ENCODE measurements around the gene ACOT11. TPM values are rescaled to one million over a fixed set of nuclear protein-coding genes. Genes with fewer than 3 reads are reported as not detected.

Gene ACOT11
- total and polyA plus RNA-seq, 10 of the 15 experiments (the other 5 are each of a cell fraction or from before 2014, with no cell fraction given), result 0.04 to 0.85 (median 0.39) TPM; not detected in 1

DNA sequence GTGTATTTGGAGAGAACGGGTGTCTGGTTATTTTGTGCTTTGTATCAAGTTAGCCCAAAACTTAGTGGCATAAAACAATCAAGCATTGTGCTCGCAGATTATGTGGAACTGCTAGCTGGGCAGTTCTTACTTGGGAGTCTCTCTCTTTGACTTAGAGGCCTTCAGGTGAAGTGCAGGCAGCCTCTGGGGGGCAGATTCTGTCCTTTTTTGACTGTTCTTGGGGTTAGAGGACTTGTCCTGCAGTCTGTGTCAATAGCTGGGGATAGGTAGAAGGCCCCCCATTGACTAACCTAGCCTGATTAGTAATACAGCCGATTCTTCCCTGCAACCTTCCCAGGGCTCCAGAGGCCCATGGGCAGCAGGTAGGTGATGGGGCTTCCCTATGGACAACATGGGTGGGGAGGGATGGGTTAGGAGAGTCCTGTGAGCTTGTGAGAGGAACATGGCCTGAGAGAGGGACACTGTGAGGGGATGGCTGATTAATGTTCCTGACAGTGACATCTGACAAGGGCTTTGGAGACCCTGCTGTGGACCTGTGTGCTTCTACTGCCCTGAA lies 37.2 kb upstream of the ACOT11 start:
- H3K4me2 ChIP-seq (ENCODE audit: control insufficient read depth, insufficient read depth), result no peak overlapping the region
- 42% methylated on average over 3 of the region's 3 CpGs for WGBS (ENCODE audit: insufficient coverage, insufficient replicate concordance, low lambda C conversion rate, missing lambda C conversion rate)
- no peak for ATAC-seq
- SMC1A ChIA-PET (ENCODE audit: uncharacterized antibody, unreplicated experiment), result no interaction called here
- BruUV-seq (replicated peaks), result no TSS peak
- no peak overlapping the region for H3K27ac ChIP-seq (ENCODE audit: control insufficient read depth, insufficient read depth)
- no peaks in the 10 kb centered on the region for H4K20me1 ChIP-seq (ENCODE audit: control insufficient read depth, insufficient read depth)
- no peaks in the 10 kb centered on the region for H3K4me1 ChIP-seq (ENCODE audit: control insufficient read depth, insufficient read depth, low read length)
- H3K36me3 ChIP-seq (ENCODE audit: control insufficient read depth in 2 of 2, insufficient read depth in 2 of 2, low read length in 1 of 2), result no peaks in the 10 kb centered on the region
- no peak for FAIRE-seq
- no peak overlapping the region for H3K9ac ChIP-seq (ENCODE audit: control insufficient read depth, insufficient read depth, low read length)
- H3K27me3 ChIP-seq (replicated peaks in 1 of 2; ENCODE audit: control insufficient read depth in 2 of 2, insufficient read depth in 2 of 2, low read length in 1 of 2), result no peaks in the 10 kb centered on the region
- intact Hi-C loops (cut with micrococcal nuclease; ENCODE audit: unreplicated experiment) (no loop called here), in situ Hi-C loops (cut with MboI) (no loop called here)
- POLR2A ChIA-PET, result no interaction called here
- DNase-seq (ENCODE audit: low read depth, low spot score), result no peak
- RAD21 ChIA-PET (ENCODE audit: unreplicated experiment), result no interaction called here
- no peaks in the 10 kb centered on the region for H3K79me2 ChIP-seq (ENCODE audit: control insufficient read depth, insufficient read depth, low read length)
- CTCF ChIA-PET, result interaction anchor here (0.7 kb wide), 1 partner anchor 394 kb away, joined by 5 read pairs; no protein-coding TSS in a partner anchor
- H2AFZ ChIP-seq (ENCODE audit: control insufficient read depth, low read depth, low read length), result no peak overlapping the region
- no peak overlapping the region for H3K4me3 ChIP-seq
- no peaks in the 10 kb centered on the region for H3K9me3 ChIP-seq (replicated peaks; ENCODE audit: control insufficient read depth, insufficient read depth, low read length)
- no peak for TF ChIP-seq TBL1XR1 (IDR thresholded peaks at IDR 0.05; ENCODE audit: low read depth, low read length)
- no peak for TF ChIP-seq BHLHE40 (IDR thresholded peaks at IDR 0.05; ENCODE audit: borderline replicate concordance in 1 of 2, low read depth in 2 of 2, low read length in 1 of 2)
- no peak for TF ChIP-seq CBFB (IDR thresholded peaks at IDR 0.05; ENCODE audit: low read depth)
- TF ChIP-seq, protein P1, sequence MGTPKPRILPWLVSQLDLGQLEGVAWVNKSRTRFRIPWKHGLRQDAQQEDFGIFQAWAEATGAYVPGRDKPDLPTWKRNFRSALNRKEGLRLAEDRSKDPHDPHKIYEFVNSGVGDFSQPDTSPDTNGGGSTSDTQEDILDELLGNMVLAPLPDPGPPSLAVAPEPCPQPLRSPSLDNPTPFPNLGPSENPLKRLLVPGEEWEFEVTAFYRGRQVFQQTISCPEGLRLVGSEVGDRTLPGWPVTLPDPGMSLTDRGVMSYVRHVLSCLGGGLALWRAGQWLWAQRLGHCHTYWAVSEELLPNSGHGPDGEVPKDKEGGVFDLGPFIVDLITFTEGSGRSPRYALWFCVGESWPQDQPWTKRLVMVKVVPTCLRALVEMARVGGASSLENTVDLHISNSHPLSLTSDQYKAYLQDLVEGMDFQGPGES (IDR thresholded peaks at IDR 0.05), result no peak
- TF ChIP-seq PAX5 (IDR thresholded peaks at IDR 0.05; ENCODE audit: borderline replicate concordance, low read depth, low read length), result no peak
- no peak for TF ChIP-seq NKRF (conservative IDR thresholded peaks at IDR 0.05)
- TF ChIP-seq, protein P2, sequence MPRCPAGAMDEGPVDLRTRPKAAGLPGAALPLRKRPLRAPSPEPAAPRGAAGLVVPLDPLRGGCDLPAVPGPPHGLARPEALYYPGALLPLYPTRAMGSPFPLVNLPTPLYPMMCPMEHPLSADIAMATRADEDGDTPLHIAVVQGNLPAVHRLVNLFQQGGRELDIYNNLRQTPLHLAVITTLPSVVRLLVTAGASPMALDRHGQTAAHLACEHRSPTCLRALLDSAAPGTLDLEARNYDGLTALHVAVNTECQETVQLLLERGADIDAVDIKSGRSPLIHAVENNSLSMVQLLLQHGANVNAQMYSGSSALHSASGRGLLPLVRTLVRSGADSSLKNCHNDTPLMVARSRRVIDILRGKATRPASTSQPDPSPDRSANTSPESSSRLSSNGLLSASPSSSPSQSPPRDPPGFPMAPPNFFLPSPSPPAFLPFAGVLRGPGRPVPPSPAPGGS (IDR thresholded peaks at IDR 0.05; ENCODE audit: borderline replicate concordance, insufficient read depth, low read depth, low read length, poor library complexity, severe bottlenecking), result no peak
- TF ChIP-seq SREBF2 (IDR thresholded peaks at IDR 0.05; ENCODE audit: low read length), result no peak
- no peak for TF ChIP-seq USF2 (IDR thresholded peaks at IDR 0.05; ENCODE audit: borderline replicate concordance, low read depth, low read length)
- no peak for TF ChIP-seq HDAC2 (IDR thresholded peaks at IDR 0.05)
- TF ChIP-seq, protein P3, sequence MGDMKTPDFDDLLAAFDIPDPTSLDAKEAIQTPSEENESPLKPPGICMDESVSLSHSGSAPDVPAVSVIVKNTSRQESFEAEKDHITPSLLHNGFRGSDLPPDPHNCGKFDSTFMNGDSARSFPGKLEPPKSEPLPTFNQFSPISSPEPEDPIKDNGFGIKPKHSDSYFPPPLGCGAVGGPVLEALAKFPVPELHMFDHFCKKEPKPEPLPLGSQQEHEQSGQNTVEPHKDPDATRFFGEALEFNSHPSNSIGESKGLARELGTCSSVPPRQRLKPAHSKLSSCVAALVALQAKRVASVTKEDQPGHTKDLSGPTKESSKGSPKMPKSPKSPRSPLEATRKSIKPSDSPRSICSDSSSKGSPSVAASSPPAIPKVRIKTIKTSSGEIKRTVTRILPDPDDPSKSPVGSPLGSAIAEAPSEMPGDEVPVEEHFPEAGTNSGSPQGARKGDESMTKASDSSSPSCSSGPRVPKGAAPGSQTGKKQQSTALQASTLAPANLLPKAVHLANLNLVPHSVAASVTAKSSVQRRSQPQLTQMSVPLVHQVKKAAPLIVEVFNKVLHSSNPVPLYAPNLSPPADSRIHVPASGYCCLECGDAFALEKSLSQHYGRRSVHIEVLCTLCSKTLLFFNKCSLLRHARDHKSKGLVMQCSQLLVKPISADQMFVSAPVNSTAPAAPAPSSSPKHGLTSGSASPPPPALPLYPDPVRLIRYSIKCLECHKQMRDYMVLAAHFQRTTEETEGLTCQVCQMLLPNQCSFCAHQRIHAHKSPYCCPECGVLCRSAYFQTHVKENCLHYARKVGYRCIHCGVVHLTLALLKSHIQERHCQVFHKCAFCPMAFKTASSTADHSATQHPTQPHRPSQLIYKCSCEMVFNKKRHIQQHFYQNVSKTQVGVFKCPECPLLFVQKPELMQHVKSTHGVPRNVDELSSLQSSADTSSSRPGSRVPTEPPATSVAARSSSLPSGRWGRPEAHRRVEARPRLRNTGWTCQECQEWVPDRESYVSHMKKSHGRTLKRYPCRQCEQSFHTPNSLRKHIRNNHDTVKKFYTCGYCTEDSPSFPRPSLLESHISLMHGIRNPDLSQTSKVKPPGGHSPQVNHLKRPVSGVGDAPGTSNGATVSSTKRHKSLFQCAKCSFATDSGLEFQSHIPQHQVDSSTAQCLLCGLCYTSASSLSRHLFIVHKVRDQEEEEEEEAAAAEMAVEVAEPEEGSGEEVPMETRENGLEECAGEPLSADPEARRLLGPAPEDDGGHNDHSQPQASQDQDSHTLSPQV (IDR thresholded peaks at IDR 0.05), result no peak
- no peak for TF ChIP-seq SMAD1 (IDR thresholded peaks at IDR 0.05; ENCODE audit: low read depth, partially characterized antibody)
- TF ChIP-seq BRCA1 (IDR thresholded peaks at IDR 0.05; ENCODE audit: low read depth, low read length), result no peak
